Skeletal muscle satellite cell (primary cell): ENCODE results near the gene MTHFD1. TPM values are rescaled to one million over a fixed set of nuclear protein-coding genes. Genes with fewer than 3 reads are reported as not detected.

Experiments used
- small RNA-seq: library from RNA; depleted of rRNA; stranded (forward); fragments of <200 nt; gene quantifications from one replicate; pipeline ENCODE3, GENCODE V24; 2012

Gene MTHFD1

Small RNAs within 50 kb of the gene (small RNA-seq; reads per million reads assigned to genes)
- gene AL161756.2: not detected
